C4-2B (cell line): Measurements from ENCODE around the gene CRAMP1.

Experiments used
- H3K27ac ChIP-seq: fragments of 450-650 bp; 2 replicates; pipeline ENCODE4 v1.5.1; 2017
- ZFX ChIP-seq: fragments of 450-650 bp; IDR thresholded peaks from 2 replicates; pipeline ENCODE4 v1.6.1; 2017
- TF ChIP-seq, protein P1 (sequence below): fragments of 450-650 bp; conservative IDR thresholded peaks from 2 replicates; pipeline ENCODE4 v1.5.1; 2017; ENCODE audit warnings: mild to moderate bottlenecking

Gene CRAMP1

DNA sequence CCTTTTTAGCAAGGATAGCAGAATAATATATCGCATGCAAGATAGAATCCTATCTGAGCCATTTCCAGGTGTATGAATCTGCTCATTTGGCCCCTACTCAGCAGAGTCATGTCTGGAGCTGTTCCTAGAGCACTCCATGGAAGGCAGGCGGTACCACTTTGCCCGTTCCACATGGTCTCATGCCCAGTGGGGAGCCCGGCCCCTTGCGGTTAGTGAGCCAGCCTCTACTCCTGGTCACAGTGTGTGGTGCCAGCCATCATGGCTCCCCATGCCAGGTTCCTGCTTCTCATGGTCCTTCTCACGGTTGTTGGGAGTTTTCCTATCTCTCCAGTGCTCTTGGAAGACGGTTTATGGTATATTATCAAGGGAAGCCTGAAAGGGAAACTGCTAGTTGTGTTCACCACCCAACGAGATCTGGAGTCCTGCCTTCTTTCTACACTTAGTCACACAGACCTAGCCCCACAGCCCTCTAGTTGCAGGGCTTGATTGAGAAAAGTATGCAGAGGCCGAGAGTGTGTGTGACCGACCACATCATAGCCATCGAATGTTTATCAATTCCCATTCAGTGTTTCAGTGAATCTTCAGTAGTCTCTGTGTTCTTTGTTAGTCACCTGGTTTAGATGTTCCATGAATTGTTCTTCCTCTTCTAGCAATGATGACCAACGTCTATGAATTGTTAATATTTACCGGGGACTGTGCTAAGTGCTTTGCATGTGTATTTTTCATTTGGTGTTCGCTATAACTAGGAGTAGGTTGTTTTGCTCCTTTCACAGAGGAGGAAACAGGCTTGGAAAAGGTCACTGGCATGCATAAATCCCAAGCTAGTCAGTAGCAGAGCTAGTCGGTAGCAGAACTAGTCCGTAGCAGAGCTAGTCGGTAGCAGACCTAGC is 75.5 kb downstream of the CRAMP1 start:
- TF ChIP-seq ZFX = no peak
- TF ChIP-seq, protein P1, sequence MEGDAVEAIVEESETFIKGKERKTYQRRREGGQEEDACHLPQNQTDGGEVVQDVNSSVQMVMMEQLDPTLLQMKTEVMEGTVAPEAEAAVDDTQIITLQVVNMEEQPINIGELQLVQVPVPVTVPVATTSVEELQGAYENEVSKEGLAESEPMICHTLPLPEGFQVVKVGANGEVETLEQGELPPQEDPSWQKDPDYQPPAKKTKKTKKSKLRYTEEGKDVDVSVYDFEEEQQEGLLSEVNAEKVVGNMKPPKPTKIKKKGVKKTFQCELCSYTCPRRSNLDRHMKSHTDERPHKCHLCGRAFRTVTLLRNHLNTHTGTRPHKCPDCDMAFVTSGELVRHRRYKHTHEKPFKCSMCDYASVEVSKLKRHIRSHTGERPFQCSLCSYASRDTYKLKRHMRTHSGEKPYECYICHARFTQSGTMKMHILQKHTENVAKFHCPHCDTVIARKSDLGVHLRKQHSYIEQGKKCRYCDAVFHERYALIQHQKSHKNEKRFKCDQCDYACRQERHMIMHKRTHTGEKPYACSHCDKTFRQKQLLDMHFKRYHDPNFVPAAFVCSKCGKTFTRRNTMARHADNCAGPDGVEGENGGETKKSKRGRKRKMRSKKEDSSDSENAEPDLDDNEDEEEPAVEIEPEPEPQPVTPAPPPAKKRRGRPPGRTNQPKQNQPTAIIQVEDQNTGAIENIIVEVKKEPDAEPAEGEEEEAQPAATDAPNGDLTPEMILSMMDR = no peak
- H3K27ac ChIP-seq = peak overlapping the region; percentile 59

DNA sequence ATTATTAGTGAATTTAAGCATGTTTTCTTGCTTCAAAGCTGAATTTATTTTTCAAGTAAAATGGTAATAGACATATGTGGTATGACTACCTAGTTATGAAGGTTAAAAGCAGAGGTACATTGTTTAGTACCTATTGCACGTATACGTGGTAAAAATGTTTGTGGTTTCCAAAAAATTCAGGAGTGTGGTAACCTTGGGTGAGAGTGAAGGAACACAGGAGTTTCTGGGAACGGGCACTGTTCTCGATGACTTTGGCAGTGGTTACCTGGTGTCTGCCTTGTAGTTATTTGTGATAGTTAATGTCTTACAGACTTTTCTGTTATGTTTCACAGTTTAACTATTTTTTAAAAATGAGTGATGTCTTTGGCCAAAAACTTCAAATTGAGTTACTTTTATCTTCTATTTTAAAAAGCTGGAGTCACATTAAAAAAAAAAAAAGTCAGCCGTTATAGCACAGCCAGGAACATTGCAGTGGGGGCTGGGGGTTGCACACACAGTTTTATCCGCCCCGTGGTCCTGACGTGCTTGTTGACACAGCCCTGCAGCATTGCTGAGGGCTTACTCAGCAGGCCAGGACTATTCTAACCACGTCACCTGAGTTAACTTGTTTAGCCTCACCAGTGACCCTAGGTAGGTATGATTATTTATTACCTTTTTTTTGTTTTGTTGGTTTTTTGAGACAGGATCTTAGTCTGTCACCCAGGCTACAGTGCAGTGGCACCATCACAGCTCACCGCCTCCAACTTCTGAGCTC is 76.8 kb downstream of the CRAMP1 start:
- peak overlapping the region; percentile 59 for H3K27ac ChIP-seq
- TF ChIP-seq ZFX = no peak
- TF ChIP-seq, protein P1 = no peak

DNA sequence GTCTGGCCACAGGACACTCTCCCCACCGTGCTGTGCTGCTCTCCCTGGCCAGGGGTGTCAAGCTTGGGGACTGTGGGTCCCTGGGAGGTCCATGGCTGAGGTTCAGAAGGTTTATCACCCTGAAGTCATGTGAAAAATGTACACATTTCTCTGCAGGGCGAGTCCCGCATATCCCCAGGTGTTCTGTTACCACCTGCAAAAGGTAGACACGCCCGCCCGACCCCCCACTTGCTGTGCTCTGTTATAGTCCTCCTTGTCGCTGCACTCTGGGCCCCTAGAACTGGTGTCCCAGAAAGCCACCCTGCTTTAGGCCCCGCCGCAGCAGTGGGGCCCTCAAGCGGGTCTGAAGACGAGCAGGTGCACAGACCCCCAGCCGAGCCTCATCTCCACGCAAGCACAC is 77.7 kb downstream of the CRAMP1 start:
- TF ChIP-seq ZFX = no peak
- TF ChIP-seq, protein P1 = no peak
- peak overlapping the region; percentile 10; the same call in 1 of the 2 replicates for H3K27ac ChIP-seq

DNA sequence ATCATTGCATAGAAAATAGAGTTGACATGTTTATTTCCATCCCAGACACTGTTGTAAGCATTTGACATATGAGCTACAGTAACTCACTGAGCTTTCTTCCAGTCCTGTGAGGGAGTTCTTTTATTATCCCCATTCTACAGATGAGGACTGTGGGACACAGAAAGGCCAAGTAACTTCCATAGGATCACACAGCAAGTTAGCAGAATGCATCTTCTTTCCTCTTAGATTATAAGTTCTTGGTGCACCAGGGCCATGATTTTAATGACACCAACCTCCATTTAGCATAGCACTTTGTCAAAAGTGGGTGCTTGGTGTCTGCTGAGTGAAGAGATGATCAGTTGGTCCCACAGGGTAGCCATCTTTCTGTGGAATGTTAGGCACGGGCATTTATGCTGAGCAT is 78.7 kb downstream of the CRAMP1 start:
- no peak overlapping the region for H3K27ac ChIP-seq

DNA sequence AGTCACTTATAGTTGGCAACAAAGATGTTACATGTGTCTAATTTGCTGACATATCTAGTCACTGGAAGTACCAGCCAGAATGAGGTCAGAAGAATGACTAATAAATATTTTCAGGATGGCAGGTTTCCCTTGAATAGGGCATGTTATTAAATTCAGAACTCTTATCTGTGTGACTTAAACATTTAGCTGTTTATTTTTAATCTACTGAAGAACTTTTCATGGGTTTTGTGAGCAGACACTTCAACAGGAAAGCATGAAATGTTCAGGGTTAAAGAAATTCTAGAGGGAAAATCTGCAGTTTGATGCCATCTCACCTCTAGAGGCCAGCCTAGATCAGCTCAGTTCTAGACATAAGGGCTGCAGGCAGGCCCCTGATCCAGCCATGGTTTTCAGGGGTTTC is 79.1 kb downstream of the CRAMP1 start:
- no peak for TF ChIP-seq ZFX
- TF ChIP-seq, protein P1 = no peak
- no peak overlapping the region for H3K27ac ChIP-seq

More for the DNA sequence above, 78.7 kb downstream of the CRAMP1 start:
- TF ChIP-seq, protein P1 = no peak
- TF ChIP-seq ZFX = no peak

DNA sequence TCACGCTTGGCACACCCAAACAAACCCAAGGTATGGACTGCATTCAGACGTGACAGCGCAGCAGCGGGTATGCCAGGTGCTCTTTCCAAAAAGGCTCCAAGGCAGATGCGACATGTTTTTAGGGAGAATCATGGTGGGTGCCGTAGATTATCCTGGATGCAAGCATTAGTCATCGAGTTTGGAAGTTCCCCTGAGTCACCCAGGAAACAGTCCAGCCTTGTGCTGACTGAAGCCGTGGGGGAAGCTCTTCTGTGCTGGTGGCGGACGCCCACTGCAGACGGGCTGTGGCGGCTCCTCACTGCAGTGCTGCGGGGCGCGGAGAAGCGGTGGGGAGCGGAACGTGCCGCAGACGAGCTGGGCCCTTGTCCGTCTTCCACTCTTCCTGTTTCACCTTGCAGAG is 79.8 kb downstream of the CRAMP1 start:
- H3K27ac ChIP-seq = no peak overlapping the region
- TF ChIP-seq, protein P1 = no peak
- no peak for TF ChIP-seq ZFX

DNA sequence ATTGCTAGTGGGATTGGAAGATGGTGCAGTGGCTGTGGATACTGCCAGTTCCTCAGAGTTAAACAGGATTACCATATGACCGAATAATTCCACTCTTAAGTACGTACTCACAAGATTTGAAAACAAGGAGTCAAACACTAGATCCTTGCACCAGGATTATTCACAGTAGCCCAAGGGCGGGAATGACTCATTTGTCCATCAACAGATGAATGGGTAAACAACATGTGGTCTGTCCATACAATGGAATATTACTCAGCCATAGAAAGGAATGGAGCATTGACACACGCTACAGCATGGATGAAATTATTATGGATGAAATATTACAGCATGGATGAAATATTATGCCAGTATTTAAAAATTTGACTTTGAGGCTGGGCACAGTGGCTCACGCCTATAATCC is 84.7 kb downstream of the CRAMP1 start:
- TF ChIP-seq, protein P1 = no peak
- no peak for TF ChIP-seq ZFX
- no peak overlapping the region for H3K27ac ChIP-seq
